Kidney (tissue), 14 donors: ENCODE data around the gene HAUS1. TPM values are rescaled to one million over a fixed set of nuclear protein-coding genes. Genes with fewer than 3 reads are reported as not detected.

Experiments
- DNase-seq, 5 donors: peaks; one replicate each; pipeline ENCODE4 v3.0.0-alpha.2; 2013 to 2020
- FAIRE-seq: peaks from 2 replicates; lab custom pipeline; 2012; peaks lifted over from hg19 to GRCh38; lab: Jason Lieb, UNC
- H3K27ac ChIP-seq, 2 donors: one replicate each; pipeline ENCODE4 v1.7.0; 2013; ENCODE audit warnings: low read depth in 2 of 2, low read length in 2 of 2, inconsistent platforms in 1 of 2
- H3K27me3 ChIP-seq: one replicate; pipeline ENCODE4 v1.7.1; 2013; ENCODE audit warnings: low read length, inconsistent platforms; ENCODE audit not compliant: control insufficient read depth, insufficient read depth
- H3K36me3 ChIP-seq, 3 donors: one replicate each; pipeline versions ENCODE4 v1.7.0 to v1.7.1; 2013; ENCODE audit warnings: low read length in 3 of 3, control low read depth in 1 of 3, inconsistent platforms in 1 of 3; ENCODE audit not compliant: insufficient read depth in 3 of 3, control insufficient read depth in 2 of 3
- H3K4me1 ChIP-seq, 3 donors: one replicate each; pipeline versions ENCODE4 v1.7.0 to v1.7.1; 2013; ENCODE audit warnings: low read length in 3 of 3, inconsistent platforms in 1 of 3, low read depth in 1 of 3; ENCODE audit not compliant: control insufficient read depth in 2 of 3, insufficient read depth in 2 of 3
- H3K4me3 ChIP-seq, 3 donors: one replicate each; pipeline versions ENCODE4 v1.7.0 to v1.8.1; 2013; ENCODE audit warnings: low read length in 3 of 3, control low read depth in 1 of 3, inconsistent platforms in 1 of 3
- H3K9ac ChIP-seq, 3 donors: one replicate each; pipeline versions ENCODE4 v1.7.0 to v1.7.1; 2013; ENCODE audit warnings: low read length in 3 of 3, control low read depth in 1 of 3, inconsistent platforms in 1 of 3
- H3K9me3 ChIP-seq, 3 donors: one replicate each; pipeline versions ENCODE4 v1.7.0 to v1.7.1; 2013; ENCODE audit warnings: low read length in 3 of 3, control low read depth in 1 of 3, inconsistent platforms in 1 of 3; ENCODE audit not compliant: control insufficient read depth in 2 of 3, insufficient read depth in 1 of 3
- intact Hi-C: fragments of 100-400 bp; cut with DNase I; formaldehyde crosslinking; loops from one replicate; pipeline ENCODE4 v1.11.1; 2022
- polyA plus RNA-seq: library from polyadenylated mRNA; stranded (reverse); fragments of 350-450 nt; fragmentation: Illumina TruSeq; extraction: RNeasy Lipid Tissue Mini Kit (QIAGEN cat#74804); gene quantifications from one replicate; pipeline ENCODE4 v1.2.3, GENCODE V29; 2014; ENCODE audit warnings: low read depth, low replicate concordance; ENCODE audit not compliant: insufficient read depth
- total RNA-seq: library from RNA; stranded (reverse); fragmentation: NEBNext Ultra II Directional; extraction: Animal tissue kit (Norgen Biotek cat#: 25700); gene quantifications from one replicate; pipeline ENCODE4 v1.2.1, GENCODE V29; 2021
- TF ChIP-seq, protein P1 (sequence below): IDR thresholded peaks from 3 replicates; pipeline ENCODE4 v1.5.1; 2012; ENCODE audit warnings: mild to moderate bottlenecking, moderate library complexity, borderline replicate concordance; ENCODE audit not compliant: insufficient read depth; ENCODE audit errors: extremely low read depth
- donor health status: control.
- donor health status: control.
- donor health status: control.
- donor health status: control.
- donor health status: control.
- donor health status: DM: yes; HTN: yes; CAD: no.
- donor health status: Normal renal cell carcinoma (clear cell type).

Gene HAUS1
- total and polyA plus RNA-seq, 2 donors from 2014 or later = 18.6 to 22.2 TPM

- peaks cover 0 to 5% (median 4%) of the 10 kb centered on the region in 3 donors for H3K4me1 ChIP-seq
- no peaks in the 10 kb centered on the region for H3K27me3 ChIP-seq
- H3K36me3 ChIP-seq = peaks cover 0 to 4% (median 3%) of the 10 kb centered on the region in 3 donors
- FAIRE-seq = no peak
- intact Hi-C loops = no loop called here
- peak in 1 of 5 donors; percentile 29 for DNase-seq
- peak overlapping the region; percentile 95 to 96 (median 96) for H3K9ac ChIP-seq
- peak overlapping the region; percentile 91 to 98 (median 94) for H3K4me3 ChIP-seq
- H3K9me3 ChIP-seq = no peaks in the 10 kb centered on the region
- H3K27ac ChIP-seq = peak overlapping the region; percentile 97 to 98
- TF ChIP-seq, protein P1, sequence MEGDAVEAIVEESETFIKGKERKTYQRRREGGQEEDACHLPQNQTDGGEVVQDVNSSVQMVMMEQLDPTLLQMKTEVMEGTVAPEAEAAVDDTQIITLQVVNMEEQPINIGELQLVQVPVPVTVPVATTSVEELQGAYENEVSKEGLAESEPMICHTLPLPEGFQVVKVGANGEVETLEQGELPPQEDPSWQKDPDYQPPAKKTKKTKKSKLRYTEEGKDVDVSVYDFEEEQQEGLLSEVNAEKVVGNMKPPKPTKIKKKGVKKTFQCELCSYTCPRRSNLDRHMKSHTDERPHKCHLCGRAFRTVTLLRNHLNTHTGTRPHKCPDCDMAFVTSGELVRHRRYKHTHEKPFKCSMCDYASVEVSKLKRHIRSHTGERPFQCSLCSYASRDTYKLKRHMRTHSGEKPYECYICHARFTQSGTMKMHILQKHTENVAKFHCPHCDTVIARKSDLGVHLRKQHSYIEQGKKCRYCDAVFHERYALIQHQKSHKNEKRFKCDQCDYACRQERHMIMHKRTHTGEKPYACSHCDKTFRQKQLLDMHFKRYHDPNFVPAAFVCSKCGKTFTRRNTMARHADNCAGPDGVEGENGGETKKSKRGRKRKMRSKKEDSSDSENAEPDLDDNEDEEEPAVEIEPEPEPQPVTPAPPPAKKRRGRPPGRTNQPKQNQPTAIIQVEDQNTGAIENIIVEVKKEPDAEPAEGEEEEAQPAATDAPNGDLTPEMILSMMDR = no peak
Measured at GRCh38 chr18:46097431-46097800, 6.8 kb upstream of the HAUS1 start.

DNA sequence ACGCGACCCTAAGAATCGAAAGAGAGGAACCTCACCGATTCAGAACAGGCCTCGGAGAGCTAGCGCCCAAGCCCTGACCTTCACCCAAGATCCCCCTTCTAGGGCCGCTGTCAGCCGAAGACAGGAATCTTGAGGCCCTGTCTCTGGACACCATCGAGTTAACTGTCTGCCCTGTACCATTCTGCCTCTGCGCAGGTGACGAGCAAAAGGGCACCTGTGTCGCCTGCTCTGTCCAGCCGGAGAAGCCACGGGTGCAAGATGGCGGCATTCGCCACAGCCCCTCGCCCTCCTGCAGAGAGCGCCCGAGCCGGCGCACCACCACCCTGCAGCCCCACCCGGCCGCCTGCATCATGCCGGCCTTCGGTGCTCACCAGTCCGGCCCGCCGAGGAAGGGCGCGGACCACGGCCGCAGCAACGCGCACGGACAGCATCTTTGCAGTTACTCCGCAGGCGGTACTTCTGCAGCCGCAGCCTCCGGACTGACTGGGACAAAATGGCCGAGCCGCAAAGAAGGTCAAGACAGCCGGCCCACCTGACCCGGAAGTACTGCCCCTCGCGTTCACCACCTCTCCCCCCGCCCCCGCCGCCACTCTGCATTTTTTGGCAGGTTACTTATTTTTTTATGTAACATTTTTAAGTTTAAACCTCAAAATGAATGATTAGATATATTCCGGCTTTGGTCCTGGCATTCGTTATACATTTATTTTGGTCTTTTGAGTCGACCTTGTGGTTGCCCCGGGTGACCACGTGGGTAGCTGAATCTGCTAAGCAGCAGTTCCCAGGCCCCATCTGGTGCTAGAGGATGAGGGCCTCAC lies 6.2 kb upstream of the HAUS1 start, which contains the start of gene ATP5F1A:
ATP5F1A (minus strand) TSS at position 496 of the 815 bp plus-strand sequence; CDS start at position 431, 65 bp downstream.
- FAIRE-seq = no peak
- Histone ChIP-seq H3K27ac (peak within 1 kb of the TSS; percentile 97 to 98), H3K9ac (peak within 1 kb of the TSS; percentile 95 to 96 (median 96)), H3K9me3 (no peaks in the 10 kb centered on the region), H3K4me3 (peak within 1 kb of the TSS; percentile 91 to 98 (median 94)), H3K4me1 (peaks cover 0 to 5% (median 4%) of the 10 kb centered on the region in 3 donors), H3K36me3 (peaks cover 0 to 4% (median 3%) of the 10 kb centered on the region in 3 donors), H3K27me3 (no peaks in the 10 kb centered on the region)
- DNase-seq = peak; percentile 89 to 97 (median 95)
- TF ChIP-seq, protein P1 = no peak
- intact Hi-C loops = no loop called here

- H3K27ac ChIP-seq = peak overlapping the region; percentile 97 to 98
- H3K9me3 ChIP-seq = no peaks in the 10 kb centered on the region
- intact Hi-C loops = no loop called here
- peaks cover 0 to 5% (median 4%) of the 10 kb centered on the region in 3 donors for H3K4me1 ChIP-seq
- no peaks in the 10 kb centered on the region for H3K27me3 ChIP-seq
- no peak for DNase-seq
- TF ChIP-seq, protein P1 = no peak
- peak overlapping the region; percentile 2 to 96 (median 95) for H3K9ac ChIP-seq
- peak overlapping the region; percentile 91 to 98 (median 94) for H3K4me3 ChIP-seq
- H3K36me3 ChIP-seq = peaks cover 0 to 4% (median 0%) of the 10 kb centered on the region in 3 donors
- FAIRE-seq = no peak
Measured at GRCh38 chr18:46098616-46098933, 5.6 kb upstream of the HAUS1 start.
